ENCODE results near the gene MTCP1. TPM values are rescaled to one million over a fixed set of nuclear protein-coding genes. Genes with fewer than 3 reads are reported as not detected.

Gene MTCP1
- total RNA-seq, 2 donors from 2014 or later = 12.4 to 17.4 TPM

DNA sequence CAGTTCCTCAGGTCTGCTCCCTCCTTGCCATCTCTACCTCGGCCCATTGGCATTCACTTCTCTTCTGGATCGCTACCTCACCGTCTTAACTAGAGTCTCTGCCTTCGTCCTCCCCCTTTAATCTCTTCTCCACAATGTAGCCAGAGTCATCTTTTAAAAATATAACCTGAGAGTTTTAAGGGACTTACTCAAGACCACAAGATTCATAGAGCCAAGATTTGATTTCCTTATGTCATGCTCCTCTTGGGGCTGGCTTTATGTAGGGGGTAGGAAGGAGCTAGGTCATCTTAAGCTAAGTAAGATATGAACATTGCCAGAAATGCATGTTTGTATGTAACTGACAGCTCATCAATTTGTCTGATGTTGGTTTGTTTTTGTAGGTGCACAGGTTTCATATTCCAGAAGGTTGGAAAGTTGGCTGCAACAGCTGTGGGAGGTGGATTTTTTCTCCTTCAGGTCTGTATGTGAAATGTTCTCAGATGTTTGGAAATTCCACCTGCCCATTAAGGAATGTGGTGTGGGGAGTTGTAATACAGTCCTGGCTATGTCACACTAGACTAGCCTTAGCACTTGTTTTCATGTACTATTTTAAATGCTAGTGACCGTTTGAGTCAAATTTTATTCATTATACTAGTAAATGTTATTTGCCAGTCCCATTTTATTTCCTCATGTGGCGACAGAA, 24.7 kb downstream of the MTCP1 start:
- no peak overlapping the region for H3K27ac Mint-ChIP-seq
- H3K36me3 Mint-ChIP-seq = no peaks in the 10 kb centered on the region
- no peak for ATAC-seq
- no peak for DNase-seq (ENCODE audit: low spot score)
- H3K4me3 Mint-ChIP-seq = no peak overlapping the region
- peaks cover 0 to 3% of the 10 kb centered on the region in 2 donors for H3K27me3 Mint-ChIP-seq
- H3K4me1 Mint-ChIP-seq (ENCODE audit: low read depth in 2 of 2) = peaks cover 0 to 14% of the 10 kb centered on the region in 2 donors
- H3K9me3 Mint-ChIP-seq = no peaks in the 10 kb centered on the region

- no peak overlapping the region for H3K27ac Mint-ChIP-seq
- H3K9me3 Mint-ChIP-seq = no peaks in the 10 kb centered on the region
- peaks cover 10 to 21% of the 10 kb centered on the region in 2 donors for H3K4me1 Mint-ChIP-seq (ENCODE audit: low read depth in 2 of 2)
- DNase-seq (ENCODE audit: low spot score) (no peak), ATAC-seq (no peak)
- peaks cover 24% of the 10 kb centered on the region for H3K36me3 Mint-ChIP-seq
- H3K4me3 Mint-ChIP-seq = no peak overlapping the region
- H3K27me3 Mint-ChIP-seq = no peaks in the 10 kb centered on the region
Measured at GRCh38 chrX:155035688-155036087, 35.2 kb downstream of the MTCP1 start.

DNA sequence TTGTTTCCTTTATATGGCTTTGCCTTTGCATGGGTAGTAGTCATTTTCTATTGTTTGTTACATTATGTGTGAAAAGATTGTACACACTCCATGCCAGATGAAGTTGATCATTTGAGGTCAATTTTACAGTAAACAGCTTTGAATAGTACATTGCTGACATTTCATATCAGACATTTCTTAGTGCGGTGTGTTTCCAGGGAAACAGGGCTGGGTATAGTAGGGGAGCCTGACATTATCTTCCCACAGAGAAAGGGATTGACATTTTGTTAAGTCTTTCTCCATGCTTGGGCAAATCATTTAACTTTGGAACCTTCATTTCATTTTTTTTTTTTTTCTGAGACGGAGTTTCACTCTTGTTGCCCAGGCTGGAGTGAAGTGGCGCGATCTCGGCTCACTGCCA, 39.3 kb downstream of the MTCP1 start:
- peaks cover 9 to 12% of the 10 kb centered on the region in 2 donors for H3K4me1 Mint-ChIP-seq (ENCODE audit: low read depth in 2 of 2)
- no peaks in the 10 kb centered on the region for H3K9me3 Mint-ChIP-seq
- no peak overlapping the region for H3K27ac Mint-ChIP-seq

GRCh38 chrX:155028877-155029291, 42.1 kb downstream of the MTCP1 start:
- H3K4me1 Mint-ChIP-seq (ENCODE audit: low read depth in 2 of 2) = peaks cover 6 to 12% of the 10 kb centered on the region in 2 donors
- H3K9me3 Mint-ChIP-seq = no peaks in the 10 kb centered on the region
- peak overlapping the region; percentile 38 to 61 for H3K27ac Mint-ChIP-seq
- H3K36me3 Mint-ChIP-seq = no peaks in the 10 kb centered on the region
- H3K4me3 Mint-ChIP-seq = peak overlapping the region; percentile 89
- DNase-seq (ENCODE audit: low spot score) = no peak
- no peak for ATAC-seq
- peaks cover 0 to 8% of the 10 kb centered on the region in 2 donors for H3K27me3 Mint-ChIP-seq

More for the DNA sequence above, 39.3 kb downstream of the MTCP1 start:
- Mint-ChIP-seq H3K27me3 (peaks cover 0 to 3% of the 10 kb centered on the region in 2 donors), H3K36me3 (peaks cover 10% of the 10 kb centered on the region), H3K4me3 (no peak overlapping the region)
- DNase-seq (ENCODE audit: low spot score) = no peak
- ATAC-seq = no peak

DNA sequence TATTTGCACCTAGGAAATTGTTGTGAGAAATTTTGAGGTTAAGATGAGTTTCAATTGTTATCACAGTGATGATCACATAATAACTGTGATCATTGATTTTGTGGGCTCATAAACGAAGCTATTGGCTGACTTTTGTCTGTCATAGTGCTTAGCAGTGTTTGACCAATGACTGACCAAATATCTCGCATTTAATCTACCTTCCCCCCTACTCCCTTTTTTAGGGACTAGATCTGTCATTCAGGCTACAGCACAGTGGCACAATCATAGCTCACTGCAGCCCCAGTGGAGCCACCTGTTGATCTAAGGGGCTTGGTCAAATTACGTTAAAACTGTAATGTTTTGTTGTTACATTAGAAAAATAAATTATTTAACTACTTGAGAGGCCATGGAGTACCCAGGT, 42.8 kb downstream of the MTCP1 start:
- Mint-ChIP-seq H3K9me3 (no peaks in the 10 kb centered on the region), H3K4me1 (ENCODE audit: low read depth in 2 of 2) (peaks cover 6 to 12% of the 10 kb centered on the region in 2 donors), H3K36me3 (no peaks in the 10 kb centered on the region), H3K27me3 (peaks cover 0 to 12% of the 10 kb centered on the region in 2 donors), H3K4me3 (peak overlapping the region; percentile 89), H3K27ac (peak overlapping the region; percentile 89 to 95)
- DNase-seq (ENCODE audit: low spot score) (no peak), ATAC-seq (no peak)

DNA sequence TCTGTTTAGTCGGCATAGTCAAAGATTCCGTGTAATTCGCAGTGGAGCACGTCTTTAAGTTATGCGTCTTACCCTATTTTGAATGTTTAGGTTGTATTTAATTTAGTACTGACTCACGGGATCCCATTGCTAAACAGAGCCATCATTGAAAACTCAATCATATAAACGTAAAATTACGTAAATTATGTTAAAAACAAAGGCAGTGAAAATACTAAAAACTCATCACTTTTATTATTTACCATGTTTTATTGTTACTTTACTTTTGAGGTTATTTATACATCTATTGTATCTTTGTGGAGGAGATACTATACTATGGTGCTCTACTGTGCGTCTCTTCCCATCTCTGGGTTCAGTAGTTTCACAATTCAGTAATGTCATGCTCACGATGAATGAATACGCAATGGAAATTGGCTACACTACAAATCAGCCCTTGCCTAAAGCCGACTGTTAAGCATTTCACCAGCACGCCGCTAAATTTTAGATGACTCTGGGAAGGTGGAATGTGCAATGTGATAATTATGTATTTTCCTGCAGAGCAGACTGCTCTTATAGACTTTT, 43.3 kb downstream of the MTCP1 start:
- DNase-seq (ENCODE audit: low spot score) (no peak), ATAC-seq (no peak)
- H3K27ac Mint-ChIP-seq = peak overlapping the region; percentile 89 to 95
- no peaks in the 10 kb centered on the region for H3K36me3 Mint-ChIP-seq
- H3K4me3 Mint-ChIP-seq = peak overlapping the region; percentile 89
- H3K4me1 Mint-ChIP-seq (ENCODE audit: low read depth in 2 of 2) = peaks cover 6 to 12% of the 10 kb centered on the region in 2 donors
- H3K9me3 Mint-ChIP-seq = no peaks in the 10 kb centered on the region
- peaks cover 0 to 13% of the 10 kb centered on the region in 2 donors for H3K27me3 Mint-ChIP-seq

GRCh38 chrX:155026727-155027508, 44.0 kb downstream of the MTCP1 start, which contains the start of gene FUNDC2:
TSS of gene FUNDC2 (plus strand) at chrX:155026844. CDS start at chrX:155026939, 95 bp downstream.
- H3K36me3 Mint-ChIP-seq = no peaks in the 10 kb centered on the region

DNA sequence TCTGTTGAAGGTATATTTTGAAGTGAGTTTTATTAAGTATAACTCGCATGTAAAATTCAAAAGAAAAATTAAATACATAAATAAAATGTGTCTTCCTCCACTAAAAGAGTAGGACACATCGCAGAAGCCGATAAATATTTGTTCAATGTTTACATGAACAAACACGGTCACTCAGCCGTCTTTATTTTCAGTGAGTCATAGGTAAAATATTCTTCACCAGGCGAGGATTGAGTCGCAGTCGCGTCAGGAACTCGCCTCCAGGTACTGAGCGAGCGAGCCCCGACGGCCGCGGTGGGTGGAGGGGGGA, 44.6 kb downstream of the MTCP1 start:
- Mint-ChIP-seq H3K36me3 (no peaks in the 10 kb centered on the region), H3K4me1 (ENCODE audit: low read depth in 2 of 2) (peaks cover 4 to 12% of the 10 kb centered on the region in 2 donors), H3K27ac (peak overlapping the region; percentile 40 to 95), H3K27me3 (peaks cover 0 to 18% of the 10 kb centered on the region in 2 donors), H3K9me3 (no peaks in the 10 kb centered on the region), H3K4me3 (peak overlapping the region; percentile 51)
- DNase-seq (ENCODE audit: low spot score) (no peak), ATAC-seq (no peak)

More at GRCh38 chrX:155026727-155027508, 44.0 kb downstream of the MTCP1 start, which contains the start of gene FUNDC2:
- Mint-ChIP-seq H3K27me3 (peaks cover 0 to 17% of the 10 kb centered on the region in 2 donors), H3K4me1 (ENCODE audit: low read depth in 2 of 2) (peaks cover 6 to 12% of the 10 kb centered on the region in 2 donors), H3K4me3 (peak within 1 kb of the TSS; percentile 89), H3K27ac (peak within 1 kb of the TSS; percentile 89 to 95), H3K9me3 (no peaks in the 10 kb centered on the region)
- peak; percentile 96 for DNase-seq (ENCODE audit: low spot score)
- ATAC-seq = peak; percentile 94 to 96

- Mint-ChIP-seq H3K4me3 (no peak overlapping the region), H3K27ac (no peak overlapping the region), H3K9me3 (no peaks in the 10 kb centered on the region), H3K27me3 (peaks cover 0 to 23% of the 10 kb centered on the region in 2 donors), H3K36me3 (no peaks in the 10 kb centered on the region), H3K4me1 (ENCODE audit: low read depth in 2 of 2) (peaks cover 4 to 9% of the 10 kb centered on the region in 2 donors)
- DNase-seq (ENCODE audit: low spot score) (no peak), ATAC-seq (no peak)
Measured at GRCh38 chrX:155023907-155024833, 46.8 kb downstream of the MTCP1 start.

GRCh38 chrX:155022585-155022984, 48.4 kb downstream of the MTCP1 start, which contains the start of gene F8:
TSS of gene F8 (minus strand) at chrX:155022723. CDS start at chrX:155022552, 171 bp downstream.
- no peak for ATAC-seq
- no peak within 1 kb of the TSS for H3K4me3 Mint-ChIP-seq
- no peak within 1 kb of the TSS for H3K27ac Mint-ChIP-seq
- DNase-seq (ENCODE audit: low spot score) = no peak
- no peaks in the 10 kb centered on the region for H3K9me3 Mint-ChIP-seq
- H3K36me3 Mint-ChIP-seq = no peaks in the 10 kb centered on the region
- no peaks in the 10 kb centered on the region for H3K4me1 Mint-ChIP-seq (ENCODE audit: low read depth in 2 of 2)
- peaks cover 0 to 25% of the 10 kb centered on the region in 2 donors for H3K27me3 Mint-ChIP-seq

GRCh38 chrX:155020591-155020990, 50.3 kb downstream of the MTCP1 start:
- H3K36me3 Mint-ChIP-seq = no peaks in the 10 kb centered on the region
- DNase-seq (ENCODE audit: low spot score) (no peak), ATAC-seq (no peak)
- peaks cover 0 to 31% of the 10 kb centered on the region in 2 donors for H3K27me3 Mint-ChIP-seq
- H3K4me3 Mint-ChIP-seq = no peak overlapping the region
- H3K9me3 Mint-ChIP-seq = no peaks in the 10 kb centered on the region
- no peaks in the 10 kb centered on the region for H3K4me1 Mint-ChIP-seq (ENCODE audit: low read depth in 2 of 2)
- no peak overlapping the region for H3K27ac Mint-ChIP-seq

All from natural killer cell treated with Interleukin-12 subunit alpha and Interleukin-12 subunit beta and Interleukin-15 and Interleukin-18, amount 100 ng/mL, for 72 hours (primary cell).